ENCODE data around the gene PLAC8L1. TPM values are rescaled to one million over a fixed set of nuclear protein-coding genes. Genes with fewer than 3 reads are reported as not detected.

PLAC8L1 gene
- total and polyA plus RNA-seq, 3 experiments from 2014 or later, result 0.53 to 0.96 TPM; not detected in 1

DNA sequence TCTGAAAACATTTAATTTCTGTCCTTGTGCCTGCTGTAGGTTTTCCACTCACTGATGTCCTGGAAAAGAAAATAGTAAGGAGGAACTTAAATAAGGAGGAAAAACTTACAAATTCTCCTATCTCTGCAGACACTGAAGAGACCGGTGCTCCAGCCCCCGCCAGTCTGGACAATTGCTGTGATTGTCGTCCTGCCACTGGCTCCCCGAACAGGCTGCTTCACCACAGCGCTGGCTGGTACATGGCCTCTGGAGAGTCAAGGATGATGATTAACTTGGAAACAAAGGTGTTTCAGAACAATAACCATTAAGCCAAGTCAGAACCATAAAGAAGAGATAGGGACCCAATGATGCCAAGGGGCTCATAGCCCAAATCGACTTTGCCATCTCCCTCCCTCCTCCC lies 7.3 kb downstream of the PLAC8L1 start:
- no peaks in the 10 kb centered on the region for H3K27me3 ChIP-seq (ENCODE audit: insufficient read depth, low read length, poor library complexity, severe bottlenecking)
- Mint-ChIP-seq H3K9me3 (no peaks in the 10 kb centered on the region), H3K36me3 (no peaks in the 10 kb centered on the region), H3K27ac (no peak overlapping the region), H3K27me3 (no peaks in the 10 kb centered on the region), H3K4me3 (no peak overlapping the region), H3K4me1 (no peaks in the 10 kb centered on the region)
- no peaks in the 10 kb centered on the region for H3K36me3 ChIP-seq (ENCODE audit: insufficient read depth, low read length)
- H3K9me3 ChIP-seq (ENCODE audit: low read length), result no peaks in the 10 kb centered on the region
- CTCF ChIA-PET, result no interaction called here
- H3K27ac ChIP-seq (ENCODE audit: low read depth, low read length), result no peak overlapping the region
- DNase-seq, result no peak
- no peak overlapping the region for H3K4me3 ChIP-seq (ENCODE audit: low read length)
- POLR2A ChIA-PET, result no interaction called here
- H3K4me1 ChIP-seq (ENCODE audit: insufficient read depth, low read length), result no peaks in the 10 kb centered on the region

DNA sequence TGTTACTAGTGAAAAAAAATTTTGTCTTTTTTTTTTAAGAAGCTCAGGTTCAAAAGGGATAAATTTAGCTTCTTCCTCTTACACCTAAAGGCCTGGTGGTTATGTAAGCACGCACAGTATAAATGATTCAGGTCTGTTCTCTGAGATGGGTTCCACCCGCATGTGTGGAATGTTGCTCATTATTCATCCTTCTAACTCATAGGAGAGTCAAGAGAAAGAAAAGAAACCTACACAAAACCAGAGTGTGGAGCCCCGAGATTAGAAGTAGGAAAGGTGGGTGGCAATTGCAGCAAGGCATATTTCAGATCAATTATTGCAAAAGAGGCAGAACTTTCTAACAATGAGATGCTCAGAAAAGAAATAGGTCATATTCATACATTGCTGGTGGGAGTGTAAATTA lies 13.5 kb downstream of the PLAC8L1 start:
- Mint-ChIP-seq H3K27ac (no peak overlapping the region), H3K36me3 (no peaks in the 10 kb centered on the region), H3K4me1 (no peaks in the 10 kb centered on the region), H3K27me3 (no peaks in the 10 kb centered on the region), H3K4me3 (no peak overlapping the region), H3K9me3 (no peaks in the 10 kb centered on the region)
- H3K4me3 ChIP-seq (ENCODE audit: low read length), result no peak overlapping the region
- H3K27me3 ChIP-seq (ENCODE audit: insufficient read depth, low read length, poor library complexity, severe bottlenecking), result no peaks in the 10 kb centered on the region
- CTCF ChIA-PET, result no interaction called here
- H3K4me1 ChIP-seq (ENCODE audit: insufficient read depth, low read length), result no peaks in the 10 kb centered on the region
- H3K36me3 ChIP-seq (ENCODE audit: insufficient read depth, low read length), result no peaks in the 10 kb centered on the region
- H3K27ac ChIP-seq (ENCODE audit: low read depth, low read length), result no peak overlapping the region
- no peak for DNase-seq
- no peaks in the 10 kb centered on the region for H3K9me3 ChIP-seq (ENCODE audit: low read length)
- POLR2A ChIA-PET, result no interaction called here

DNA sequence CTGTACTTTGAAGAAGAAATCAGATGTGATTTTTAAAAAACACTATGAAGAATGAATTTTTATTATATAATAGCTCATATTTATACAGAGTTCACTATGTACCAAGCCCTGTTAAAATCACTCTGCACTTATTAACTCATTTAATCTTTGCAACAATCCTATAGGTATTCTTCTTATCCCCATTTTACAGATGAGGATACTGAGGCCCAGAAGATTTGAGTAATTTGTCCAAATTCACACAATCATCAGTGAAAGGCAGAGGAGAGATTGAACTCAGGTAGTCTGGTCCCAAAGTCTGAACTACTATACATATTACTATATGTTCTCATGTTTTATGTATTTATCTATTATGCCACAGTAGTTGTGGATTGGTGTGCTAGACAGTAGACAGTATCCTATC lies 16.1 kb downstream of the PLAC8L1 start:
- no peaks in the 10 kb centered on the region for H3K27me3 ChIP-seq (ENCODE audit: insufficient read depth, low read length, poor library complexity, severe bottlenecking)
- POLR2A ChIA-PET, result no interaction called here
- no peak overlapping the region for H3K27ac Mint-ChIP-seq
- no peaks in the 10 kb centered on the region for H3K9me3 Mint-ChIP-seq
- no peak overlapping the region for H3K4me3 Mint-ChIP-seq
- no peaks in the 10 kb centered on the region for H3K36me3 ChIP-seq (ENCODE audit: insufficient read depth, low read length)
- DNase-seq, result no peak
- H3K4me1 ChIP-seq (ENCODE audit: insufficient read depth, low read length), result no peaks in the 10 kb centered on the region
- H3K27me3 Mint-ChIP-seq, result no peaks in the 10 kb centered on the region
- H3K27ac ChIP-seq (ENCODE audit: low read depth, low read length), result no peak overlapping the region
- CTCF ChIA-PET, result no interaction called here
- no peaks in the 10 kb centered on the region for H3K9me3 ChIP-seq (ENCODE audit: low read length)
- no peaks in the 10 kb centered on the region for H3K36me3 Mint-ChIP-seq
- no peak overlapping the region for H3K4me3 ChIP-seq (ENCODE audit: low read length)
- H3K4me1 Mint-ChIP-seq, result no peaks in the 10 kb centered on the region

DNA sequence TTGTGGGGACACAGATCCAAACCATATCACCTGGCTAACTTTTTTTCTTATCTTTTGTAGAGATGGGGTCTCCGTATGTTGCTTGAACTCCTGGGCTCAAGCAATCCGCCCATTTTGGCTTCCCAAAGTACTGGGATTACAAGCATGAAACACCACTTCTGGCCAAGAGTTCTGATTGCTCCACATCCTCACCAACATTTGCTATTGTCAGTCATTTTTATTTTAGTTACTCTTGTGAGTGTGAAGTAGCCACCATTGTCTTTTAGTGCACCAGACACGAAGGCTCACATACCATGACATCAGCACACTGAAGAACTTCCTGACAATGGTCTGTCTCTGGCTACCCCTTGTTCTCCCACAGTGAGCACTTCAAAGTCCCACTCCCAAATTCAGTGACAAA lies 17.3 kb downstream of the PLAC8L1 start:
- Histone ChIP-seq H3K36me3 (ENCODE audit: insufficient read depth, low read length) (no peaks in the 10 kb centered on the region), H3K4me3 (ENCODE audit: low read length) (no peak overlapping the region)
- POLR2A ChIA-PET, result no interaction called here

DNA sequence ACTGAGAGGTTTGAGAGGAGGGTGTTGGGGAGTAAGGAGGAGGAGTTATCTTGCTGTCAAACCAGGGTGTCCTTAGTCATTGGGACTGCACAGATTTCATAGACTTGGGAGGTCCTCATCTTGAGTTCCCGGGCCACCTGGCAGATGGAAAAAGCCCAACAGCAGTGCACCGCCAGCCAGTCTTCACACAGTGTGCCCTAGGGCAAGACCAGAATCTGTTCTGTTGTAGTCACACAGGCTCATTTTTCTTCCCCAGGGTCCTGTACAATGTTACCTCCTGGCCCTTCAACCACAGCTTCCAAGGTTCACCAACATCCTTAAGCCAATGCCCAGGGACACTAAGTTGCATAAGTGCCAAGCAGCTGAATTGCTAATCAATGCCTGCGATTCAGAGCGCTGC lies 21.0 kb downstream of the PLAC8L1 start:
- Histone ChIP-seq H3K36me3 (ENCODE audit: insufficient read depth, low read length) (no peaks in the 10 kb centered on the region), H3K9me3 (ENCODE audit: low read length) (no peaks in the 10 kb centered on the region), H3K27me3 (ENCODE audit: insufficient read depth, low read length, poor library complexity, severe bottlenecking) (no peaks in the 10 kb centered on the region), H3K4me1 (ENCODE audit: insufficient read depth, low read length) (peaks cover 8% of the 10 kb centered on the region), H3K4me3 (ENCODE audit: low read length) (no peak overlapping the region), H3K27ac (ENCODE audit: low read depth, low read length) (no peak overlapping the region)
- POLR2A ChIA-PET, result no interaction called here
- H3K4me3 Mint-ChIP-seq, result no peak overlapping the region
- no peak for DNase-seq
- peaks cover 3% of the 10 kb centered on the region in 2 donors for H3K27me3 Mint-ChIP-seq
- no peaks in the 10 kb centered on the region for H3K36me3 Mint-ChIP-seq
- CTCF ChIA-PET, result no interaction called here
- no peaks in the 10 kb centered on the region for H3K9me3 Mint-ChIP-seq
- H3K4me1 Mint-ChIP-seq, result peaks cover 7 to 12% (median 9%) of the 10 kb centered on the region in 3 donors
- H3K27ac Mint-ChIP-seq, result no peak overlapping the region

More for the DNA sequence above, 17.3 kb downstream of the PLAC8L1 start:
- H3K4me3 Mint-ChIP-seq, result no peak overlapping the region
- Histone ChIP-seq H3K27me3 (ENCODE audit: insufficient read depth, low read length, poor library complexity, severe bottlenecking) (no peaks in the 10 kb centered on the region), H3K27ac (ENCODE audit: low read depth, low read length) (no peak overlapping the region), H3K9me3 (ENCODE audit: low read length) (no peaks in the 10 kb centered on the region), H3K4me1 (ENCODE audit: insufficient read depth, low read length) (no peaks in the 10 kb centered on the region)
- no peaks in the 10 kb centered on the region for H3K36me3 Mint-ChIP-seq
- CTCF ChIA-PET, result no interaction called here
- no peak for DNase-seq
- H3K9me3 Mint-ChIP-seq, result no peaks in the 10 kb centered on the region
- peaks cover 0 to 3% of the 10 kb centered on the region in 2 donors for H3K27me3 Mint-ChIP-seq
- H3K4me1 Mint-ChIP-seq, result no peaks in the 10 kb centered on the region
- H3K27ac Mint-ChIP-seq, result no peak overlapping the region

DNA sequence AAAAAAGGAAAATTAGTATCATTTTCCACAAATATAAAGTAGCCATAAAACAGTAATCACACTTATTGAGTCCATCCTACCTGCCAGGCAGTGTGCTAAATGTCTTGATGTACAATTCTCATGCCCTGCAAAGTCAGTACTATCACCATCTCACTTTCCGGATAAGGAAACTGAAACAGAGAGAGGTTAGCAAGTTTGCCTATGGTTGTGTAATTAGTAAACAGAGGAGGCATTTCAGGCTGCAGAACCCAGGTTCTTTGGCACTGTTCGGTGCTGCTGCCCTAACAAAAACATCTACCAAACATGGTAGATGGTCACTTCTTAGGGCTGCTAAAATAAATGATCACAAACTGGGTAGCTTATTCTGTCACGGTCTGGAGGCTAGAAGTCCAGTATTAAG lies 22.6 kb downstream of the PLAC8L1 start:
- no peak overlapping the region for H3K27ac Mint-ChIP-seq
- no peak for DNase-seq
- no peak overlapping the region for H3K4me3 Mint-ChIP-seq
- H3K27me3 Mint-ChIP-seq, result peaks cover 3% of the 10 kb centered on the region in 2 donors
- H3K4me3 ChIP-seq (ENCODE audit: low read length), result no peak overlapping the region
- H3K27me3 ChIP-seq (ENCODE audit: insufficient read depth, low read length, poor library complexity, severe bottlenecking), result no peaks in the 10 kb centered on the region
- no peaks in the 10 kb centered on the region for H3K9me3 Mint-ChIP-seq
- no peak overlapping the region for H3K27ac ChIP-seq (ENCODE audit: low read depth, low read length)
- peaks cover 14 to 24% (median 16%) of the 10 kb centered on the region in 3 donors for H3K4me1 Mint-ChIP-seq
- ChIA-PET CTCF (no interaction called here), POLR2A (no interaction called here)
- no peaks in the 10 kb centered on the region for H3K36me3 ChIP-seq (ENCODE audit: insufficient read depth, low read length)
- no peaks in the 10 kb centered on the region for H3K9me3 ChIP-seq (ENCODE audit: low read length)
- H3K4me1 ChIP-seq (ENCODE audit: insufficient read depth, low read length), result peaks cover 9% of the 10 kb centered on the region
- no peaks in the 10 kb centered on the region for H3K36me3 Mint-ChIP-seq

DNA sequence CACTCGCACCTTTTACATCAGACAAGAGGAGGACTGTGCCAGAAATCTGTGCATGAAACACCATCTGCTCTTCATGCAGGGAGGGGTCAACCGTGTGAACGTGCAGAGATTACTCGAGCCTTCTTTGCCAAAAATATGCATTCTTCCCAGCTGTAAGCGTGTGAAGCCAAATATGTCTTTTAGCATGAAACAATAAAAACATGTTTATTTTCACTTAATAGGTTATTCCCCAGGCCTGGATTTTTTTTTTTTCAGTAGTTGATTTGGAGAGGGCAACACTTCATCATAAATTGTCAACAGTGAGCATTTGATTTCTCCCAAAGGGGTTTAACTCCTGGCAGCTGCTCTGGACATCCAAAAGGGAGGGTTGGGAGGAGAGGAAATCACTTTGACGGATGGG lies 23.8 kb downstream of the PLAC8L1 start:
- Histone ChIP-seq H3K36me3 (ENCODE audit: insufficient read depth, low read length) (no peaks in the 10 kb centered on the region), H3K4me3 (ENCODE audit: low read length) (no peak overlapping the region), H3K27ac (ENCODE audit: low read depth, low read length) (no peak overlapping the region), H3K9me3 (ENCODE audit: low read length) (no peaks in the 10 kb centered on the region), H3K27me3 (ENCODE audit: insufficient read depth, low read length, poor library complexity, severe bottlenecking) (no peaks in the 10 kb centered on the region), H3K4me1 (ENCODE audit: insufficient read depth, low read length) (peaks cover 9% of the 10 kb centered on the region)
- Mint-ChIP-seq H3K27me3 (peaks cover 3% of the 10 kb centered on the region in 2 donors), H3K27ac (peak overlapping the region in 1 of 8 donors; percentile 7), H3K36me3 (no peaks in the 10 kb centered on the region), H3K9me3 (no peaks in the 10 kb centered on the region), H3K4me1 (peaks cover 14 to 24% (median 16%) of the 10 kb centered on the region in 3 donors), H3K4me3 (peak overlapping the region in 1 of 7 donors; percentile 4)
- CTCF ChIA-PET, result no interaction called here
- POLR2A ChIA-PET, result no interaction called here
- no peak for DNase-seq

DNA sequence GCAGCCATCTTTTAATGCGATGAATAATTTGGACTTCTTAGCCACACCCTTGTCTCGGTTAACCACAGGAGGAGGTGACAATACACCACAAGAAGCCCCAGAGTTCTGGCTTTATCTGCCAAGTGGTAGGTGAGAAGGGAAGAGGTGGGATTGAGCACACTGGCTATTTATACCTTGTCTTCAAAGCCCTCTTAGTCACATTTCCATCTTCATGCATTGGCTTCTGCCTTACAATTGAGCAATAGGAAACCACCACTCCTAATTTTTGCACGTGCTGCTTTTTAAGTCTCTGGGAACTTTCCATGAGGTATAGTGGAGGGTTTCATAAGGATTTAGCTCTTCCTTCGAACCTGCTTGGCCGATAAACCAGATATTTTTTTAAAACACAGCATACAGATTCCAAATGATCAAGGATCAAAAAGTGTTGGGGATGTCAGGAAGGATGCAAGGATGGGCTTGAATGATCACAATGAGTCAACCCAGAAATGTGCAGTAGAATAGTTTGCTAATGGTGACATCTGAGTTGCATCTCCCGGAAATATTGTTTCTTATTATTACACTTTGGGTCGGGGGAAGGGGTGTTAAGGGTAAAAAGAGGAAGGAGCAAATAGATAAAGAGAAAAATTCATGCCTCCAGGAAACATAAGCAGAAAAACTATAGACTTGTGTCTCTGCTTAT lies 25.5 kb downstream of the PLAC8L1 start:
- Histone ChIP-seq H3K4me3 (ENCODE audit: low read length) (no peak overlapping the region), H3K27me3 (ENCODE audit: insufficient read depth, low read length, poor library complexity, severe bottlenecking) (no peaks in the 10 kb centered on the region), H3K36me3 (ENCODE audit: insufficient read depth, low read length) (no peaks in the 10 kb centered on the region), H3K9me3 (ENCODE audit: low read length) (no peaks in the 10 kb centered on the region), H3K27ac (ENCODE audit: low read depth, low read length) (no peak overlapping the region), H3K4me1 (ENCODE audit: insufficient read depth, low read length) (peaks cover 9% of the 10 kb centered on the region)
- ChIA-PET POLR2A (no interaction called here), CTCF (no interaction called here)
- Mint-ChIP-seq H3K27me3 (peaks cover 3% of the 10 kb centered on the region in 2 donors), H3K9me3 (no peaks in the 10 kb centered on the region), H3K36me3 (no peaks in the 10 kb centered on the region), H3K4me1 (peaks cover 14 to 24% (median 16%) of the 10 kb centered on the region in 3 donors), H3K4me3 (peak overlapping the region in 1 of 7 donors; percentile 19), H3K27ac (no peak overlapping the region)
- no peak for DNase-seq

Measured in CD8-positive, alpha-beta memory T cell (primary cell).